IMR-90 (cell line): Measurements from ENCODE around the gene CDA. TPM values are rescaled to one million over a fixed set of nuclear protein-coding genes. Genes with fewer than 3 reads are reported as not detected.

Experiments used
- ATAC-seq: fragments of 200-7000 bp; cut with Tn5 transposase; 2 replicates; pipeline ENCODE4 v1.9.1; 2020; ENCODE audit warnings: low read depth, mild to moderate bottlenecking, moderate library complexity
- BruUV-seq: library from RNA; stranded (reverse); fragments of 400-500 nt; replicated peaks from 2 replicates; lab custom pipeline; 2021; lab: Mats Ljungman, UMichigan
- CTCF ChIA-PET: fragments of 300-600 bp; formaldehyde crosslinking; extraction: SDS; loops from one replicate; lab custom pipeline; 2021; ENCODE audit warnings: antibody characterized with exemption; lab: Yijun Ruan, JAX
- POLR2A ChIA-PET: fragments of 300-600 bp; sonication (Branson Sonifier 250); formaldehyde crosslinking; loops from one replicate; lab custom pipeline; 2022; ENCODE audit warnings: antibody characterized with exemption; ENCODE audit not compliant: unreplicated experiment; lab: Charles Lee
- DNase-seq: peaks from one replicate; pipeline ENCODE4 v3.0.0; 2013
- H2AFZ ChIP-seq: replicated peaks from 2 replicates; pipeline ENCODE3; 2013; ENCODE audit warnings: low read length, mild to moderate bottlenecking; ENCODE audit not compliant: poor library complexity
- H2AK5ac ChIP-seq: 2 replicates; pipeline ENCODE4 v1.6.1; 2013; ENCODE audit warnings: low read depth, low read length, inconsistent platforms
- H2AK9ac ChIP-seq: replicated peaks from 2 replicates; pipeline ENCODE3; 2013; ENCODE audit warnings: mild to moderate bottlenecking, low read depth, low read length, moderate library complexity; ENCODE audit not compliant: poor library complexity
- H2BK120ac ChIP-seq: 2 replicates; pipeline ENCODE4 v1.6.1; 2013; ENCODE audit warnings: low read depth, low read length, inconsistent platforms
- H2BK15ac ChIP-seq: 3 replicates; pipeline ENCODE4 v1.6.1; 2013; ENCODE audit warnings: low read depth, low read length, inconsistent platforms
- H2BK20ac ChIP-seq: 2 replicates; pipeline ENCODE4 v1.6.1; 2013; ENCODE audit warnings: low read depth, mild to moderate bottlenecking, inconsistent platforms, low read length, moderate library complexity
- H2BK5ac ChIP-seq: 2 replicates; pipeline ENCODE4 v1.6.1; 2013; ENCODE audit warnings: mild to moderate bottlenecking, low read depth, low read length, inconsistent platforms; ENCODE audit not compliant: poor library complexity, severe bottlenecking
- H3K14ac ChIP-seq: replicated peaks from 2 replicates; pipeline ENCODE4 v1.6.1; 2013; ENCODE audit warnings: low read depth, low read length, inconsistent platforms
- H3K18ac ChIP-seq: 2 replicates; pipeline ENCODE4 v1.6.1; 2013; ENCODE audit warnings: low read depth, low read length, control low read depth
- H3K23ac ChIP-seq: 2 replicates; pipeline ENCODE4 v1.6.1; 2013; ENCODE audit warnings: low read depth, low read length, inconsistent platforms
- H3K27ac ChIP-seq: 2 replicates; pipeline ENCODE4 v1.5.1; 2013; ENCODE audit warnings: mild to moderate bottlenecking, control low read depth, low read length; ENCODE audit not compliant: insufficient read depth
- H3K27me3 ChIP-seq: 2 replicates; pipeline ENCODE4 v1.6.1; 2013; ENCODE audit warnings: low read length; ENCODE audit not compliant: control insufficient read depth, insufficient read depth
- H3K36me3 ChIP-seq: 2 replicates; pipeline ENCODE4 v1.6.1; 2013; ENCODE audit warnings: low read length, mixed read lengths; ENCODE audit not compliant: control insufficient read depth, insufficient read depth
- H3K4ac ChIP-seq: 2 replicates; pipeline ENCODE4 v1.6.1; 2013; ENCODE audit warnings: low read depth, low read length, inconsistent platforms
- H3K4me1 ChIP-seq: 2 replicates; pipeline ENCODE4 v1.6.1; 2013; ENCODE audit warnings: low read length, mixed read lengths; ENCODE audit not compliant: control insufficient read depth, insufficient read depth
- H3K4me2 ChIP-seq: 2 replicates; pipeline ENCODE4 v1.6.1; 2013; ENCODE audit warnings: low read depth, mild to moderate bottlenecking, control low read depth, low read length, moderate library complexity
- H3K4me3 ChIP-seq: 2 replicates; pipeline ENCODE4 v1.5.1; 2013; ENCODE audit warnings: low read depth, mild to moderate bottlenecking, control low read depth, low read length, moderate library complexity; ENCODE audit not compliant: insufficient read depth
- H3K56ac ChIP-seq: 2 replicates; pipeline ENCODE4 v1.6.1; 2013; ENCODE audit warnings: low read length, inconsistent platforms; ENCODE audit not compliant: insufficient read depth; ENCODE audit errors: extremely low read depth
- H3K79me1 ChIP-seq, 2 experiments: 2 replicates each; pipeline ENCODE4 v1.6.1; 2013; ENCODE audit warnings: low read length in 2 of 2, inconsistent platforms in 1 of 2, low read depth in 1 of 2
- H3K9ac ChIP-seq: 2 replicates; pipeline ENCODE4 v1.6.1; 2013; ENCODE audit warnings: low read depth, low read length, control low read depth
- H3K9me1 ChIP-seq: 2 replicates; pipeline ENCODE4 v1.6.1; 2013; ENCODE audit warnings: low read length, inconsistent platforms; ENCODE audit not compliant: insufficient read depth
- H3K9me3 ChIP-seq: 2 replicates; pipeline ENCODE4 v1.6.1; 2013; ENCODE audit warnings: low read length; ENCODE audit not compliant: control insufficient read depth, insufficient read depth
- H4K20me1 ChIP-seq: 2 replicates; pipeline ENCODE4 v1.6.1; 2013; ENCODE audit warnings: low read length, inconsistent platforms; ENCODE audit not compliant: insufficient read depth
- H4K5ac ChIP-seq: 2 replicates; pipeline ENCODE4 v1.6.1; 2013; ENCODE audit warnings: mild to moderate bottlenecking, low read depth, low read length, control low read depth
- H4K8ac ChIP-seq, 2 experiments: 2 replicates each; pipeline ENCODE4 v1.6.1; 2013; ENCODE audit warnings: low read depth in 2 of 2, low read length in 2 of 2, control low read depth in 1 of 2, inconsistent platforms in 1 of 2
- H4K91ac ChIP-seq: 2 replicates; pipeline ENCODE4 v1.6.1; 2013; ENCODE audit warnings: low read depth, low read length, inconsistent platforms; ENCODE audit not compliant: insufficient read depth
- CEBPB ChIP-seq: IDR thresholded peaks from 2 replicates; pipeline ENCODE4 v1.6.1; 2012; ENCODE audit warnings: low read depth, low read length, improper control_type of control experiment
- USF2 ChIP-seq: fragments of 150-350 bp; IDR thresholded peaks from 2 replicates; pipeline ENCODE4 v1.6.1; 2017; ENCODE audit warnings: mild to moderate bottlenecking, antibody characterized with exemption, low read length, low read depth
- WGBS, 2 experiments: methylation state at CpG; one replicate each; pipeline versions ENCODE4 v1.1.5 to v1.1.7; 2013; ENCODE audit warnings: missing lambda C conversion rate in 2 of 2; ENCODE audit not compliant: insufficient read length in 1 of 2; ENCODE audit errors: extremely low coverage in 2 of 2; 5-methylcytosine and 5-hydroxymethylcytosine counted together
- dilution Hi-C: fragments of 300-500 bp; cut with HindIII; formaldehyde crosslinking; loops from one replicate; pipeline ENCODE4 v1.14.3; 2018; ENCODE audit warnings: low sequenced_read_pairs; ENCODE audit not compliant: unreplicated experiment
- in situ Hi-C: fragments of 300-500 bp; cut with MboI; formaldehyde crosslinking; loops from 3 replicates; pipeline ENCODE4 v1.14.3; 2019; ENCODE audit warnings: low sequenced_read_pairs, inconsistent platforms, mixed read lengths
- intact Hi-C: fragments of 100-400 bp; cut with micrococcal nuclease; formaldehyde crosslinking; loops from 2 replicates; pipeline ENCODE4 v1.10.0; 2022
- polyA plus RNA-seq, 3 experiments: library from polyadenylated mRNA; depleted of rRNA; stranded (reverse); fragments of >200 nt; gene quantifications; 2 replicates each; pipeline ENCODE4 v1.2.3, GENCODE V29; 2012; ENCODE audit warnings: low replicate concordance in 1 of 3
- total RNA-seq: library from RNA; depleted of rRNA; stranded (reverse); fragments of >200 nt; gene quantifications from 2 replicates; pipeline ENCODE4 v1.2.3, GENCODE V29; 2012

Gene CDA
- total and polyA plus RNA-seq, 2 of the 4 experiments (the other 2 are of a cell fraction): 0.90 to 9.4 TPM

DNA sequence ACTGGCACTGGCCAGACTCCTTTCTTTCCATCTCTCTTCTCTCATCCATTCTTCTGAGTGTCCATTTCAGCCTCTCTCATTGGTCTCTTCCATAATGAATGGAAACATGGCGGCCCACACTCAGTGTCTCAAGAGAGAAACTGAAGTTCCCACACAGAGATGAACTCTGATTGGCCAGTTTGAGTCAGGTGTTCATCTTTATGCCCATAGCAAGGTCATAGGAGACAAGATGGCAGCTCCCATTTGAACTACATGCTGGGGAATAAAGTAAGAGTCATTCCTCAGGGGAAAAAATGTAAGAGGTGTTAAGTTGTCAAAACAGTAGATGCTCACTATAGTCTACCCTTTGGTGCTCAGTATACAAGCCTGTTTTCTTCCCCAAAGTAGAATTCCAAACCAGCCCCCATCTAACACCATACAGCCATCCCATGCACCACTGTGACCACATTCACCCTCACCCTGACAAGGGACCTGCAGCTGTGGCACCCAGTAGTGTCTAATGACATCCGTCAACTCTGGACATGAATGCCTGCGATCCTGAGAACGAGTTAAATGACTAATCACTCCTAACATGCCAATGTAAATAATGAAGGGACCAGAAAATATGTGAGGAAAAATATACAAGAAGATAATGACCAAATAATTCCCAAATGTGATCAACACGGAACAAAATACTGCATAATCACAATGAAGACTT lies 12.4 kb downstream of the CDA start:
- in situ Hi-C loops (no loop called here), intact Hi-C loops (no loop called here), dilution Hi-C loops (no loop called here)
- H3K14ac ChIP-seq: 0 out of 2 replicates have a peak overlapping the region, but pooled peaks have one; percentile 31
- H2BK120ac ChIP-seq: peak overlapping the region; percentile 47; the same call in 1 of the 2 replicates
- WGBS, 2 experiments: 100% methylated on average over 1 of the region's 5 CpGs; no CpG with 5 or more reads in 1 of the 2 experiments
- no peak overlapping the region for H2AFZ ChIP-seq
- peak overlapping the region; percentile 67 for H3K4ac ChIP-seq
- no peaks in the 10 kb centered on the region for H4K20me1 ChIP-seq
- no peaks in the 10 kb centered on the region for H3K36me3 ChIP-seq
- H3K18ac ChIP-seq: peak overlapping the region; percentile 1; the same call in 1 of the 2 replicates
- no peak overlapping the region for H3K4me3 ChIP-seq
- H3K27ac ChIP-seq: no peak overlapping the region
- TF ChIP-seq CEBPB: no peak
- peak; percentile 76 for TF ChIP-seq USF2
- peak overlapping the region; percentile 39; the same call in 1 of the 3 replicates for H2BK15ac ChIP-seq
- peak overlapping the region in 1 of 2 experiments; percentile 39; a peak in 2 of 4 replicates for H4K8ac ChIP-seq
- no peaks in the 10 kb centered on the region for H3K79me1 ChIP-seq
- H3K9me1 ChIP-seq: peaks cover 26% of the 10 kb centered on the region
- no TSS peak for BruUV-seq
- ChIA-PET POLR2A (no interaction called here), CTCF (no interaction called here)
- ATAC-seq (peak; percentile 9), DNase-seq (peak; percentile 64)
- peak overlapping the region; percentile 16; the same call in 1 of the 2 replicates for H2BK20ac ChIP-seq
- no peak overlapping the region for H2AK9ac ChIP-seq
- no peaks in the 10 kb centered on the region for H3K9me3 ChIP-seq
- no peak overlapping the region; the same call in 1 of the 2 replicates for H3K56ac ChIP-seq
- H4K5ac ChIP-seq: peak overlapping the region; percentile 38; the same call in 1 of the 2 replicates
- peak overlapping the region; percentile 15; the same call in 1 of the 2 replicates for H3K4me2 ChIP-seq
- peaks cover 22% of the 10 kb centered on the region for H3K4me1 ChIP-seq
- H2BK5ac ChIP-seq: peak overlapping the region; percentile 79
- no peak overlapping the region for H4K91ac ChIP-seq
- H3K9ac ChIP-seq: no peak overlapping the region
- no peaks in the 10 kb centered on the region for H3K27me3 ChIP-seq
- H2AK5ac ChIP-seq: peak overlapping the region; percentile 77; the same call in 1 of the 2 replicates
- H3K23ac ChIP-seq: no peak overlapping the region
